HG03064 (cell line): ENCODE measurements around the gene CDKN2A.
A peak's percentile ranks its signal among the peaks of the same experiment; 100 is the strongest.

ENCODE experiments used
- ATAC-seq: cut with Tn5 transposase; IDR thresholded peaks from one replicate; pipeline ENCODE4 v1.9.1; 2021; ENCODE audit warnings: low read depth; ENCODE audit not compliant: unreplicated experiment

Gene CDKN2A

DNA sequence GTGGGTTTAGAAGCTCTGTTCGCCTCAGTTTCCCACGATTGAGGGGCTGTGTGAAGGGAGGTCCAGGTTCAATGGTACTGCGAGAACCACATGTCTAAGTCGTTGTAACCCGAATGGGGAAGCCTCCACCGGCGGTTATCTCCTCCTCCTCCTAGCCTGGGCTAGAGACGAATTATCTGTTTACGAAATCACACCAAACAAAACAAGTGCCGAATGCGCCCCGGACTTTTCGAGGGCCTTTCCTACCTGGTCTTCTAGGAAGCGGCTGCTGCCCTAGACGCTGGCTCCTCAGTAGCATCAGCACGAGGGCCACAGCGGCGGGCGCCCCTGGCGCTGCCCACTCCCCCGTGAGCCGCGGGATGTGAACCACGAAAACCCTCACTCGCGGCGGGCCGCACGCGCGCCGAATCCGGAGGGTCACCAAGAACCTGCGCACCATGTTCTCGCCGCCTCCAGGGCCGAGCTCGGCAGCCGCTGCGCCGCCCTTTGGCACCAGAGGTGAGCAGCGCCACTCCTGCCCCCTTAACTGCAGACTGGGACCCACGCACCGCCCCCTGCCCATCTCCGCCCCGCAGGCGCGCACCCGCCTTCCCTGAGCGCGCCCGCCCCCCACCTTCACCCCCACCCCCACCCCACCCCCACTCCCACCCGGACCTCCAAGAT is at the start of gene CDKN2A:
Gene CDKN2A, minus strand, starts transcription at position 500 of the 663 bp plus-strand sequence.
- peak; percentile 32 for ATAC-seq

DNA sequence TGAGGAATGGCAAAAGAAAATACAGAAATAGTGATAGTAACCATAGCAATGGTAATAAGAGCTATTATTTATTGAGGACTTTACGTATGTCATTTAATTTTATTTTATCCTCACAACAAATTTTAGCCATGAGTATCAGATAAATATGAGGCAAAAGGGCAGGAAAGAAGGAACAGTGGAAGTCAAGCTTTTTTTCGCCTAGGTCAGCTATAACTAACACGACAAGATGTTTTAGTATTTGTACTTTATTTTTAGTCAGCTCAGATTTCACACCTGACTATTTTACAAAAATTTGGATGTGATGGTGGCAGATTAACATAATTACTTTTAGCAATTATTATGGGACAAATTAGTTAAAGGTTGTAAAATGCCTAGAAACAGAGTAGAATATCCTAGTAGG is 49.7 kb upstream of the CDKN2A start:
- no peak for ATAC-seq

DNA sequence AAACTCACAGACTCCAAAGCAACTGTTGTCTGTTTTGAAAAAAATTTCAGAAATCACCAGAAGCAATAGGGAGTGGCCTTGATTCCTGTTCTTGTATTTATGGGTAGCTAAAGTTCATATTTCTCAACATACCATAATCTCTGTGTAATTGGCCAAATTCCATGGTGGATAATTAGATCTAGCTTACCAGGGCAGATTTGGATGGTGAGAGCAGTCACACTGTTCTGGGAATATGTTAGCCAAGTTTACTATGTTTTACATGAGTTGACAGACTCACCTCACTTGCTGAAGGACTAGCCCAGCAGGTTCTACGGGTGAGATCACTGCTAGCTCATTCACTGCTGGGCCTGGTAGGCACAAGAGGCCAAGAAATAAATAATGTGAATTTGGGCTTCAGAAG is 47.6 kb upstream of the CDKN2A start:
- ATAC-seq, result no peak

DNA sequence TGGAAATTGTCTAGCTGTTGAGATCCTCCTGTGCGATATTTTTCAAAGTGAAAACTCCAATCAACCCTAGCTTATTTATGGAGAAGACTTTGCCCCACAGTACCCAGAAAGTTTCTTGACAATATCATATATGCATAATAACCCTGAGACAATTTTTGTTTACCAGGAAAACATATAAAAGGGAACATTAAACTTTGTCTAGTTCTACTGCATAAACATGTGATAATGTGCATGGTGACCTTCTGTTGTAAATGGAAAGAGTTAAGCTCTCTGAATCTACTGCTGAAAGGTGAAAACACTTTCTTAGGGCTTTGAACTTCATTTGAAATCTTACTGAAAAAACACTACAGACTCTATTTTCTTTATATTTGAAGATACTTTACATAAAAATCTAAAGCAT is 47.2 kb upstream of the CDKN2A start:
- no peak for ATAC-seq

DNA sequence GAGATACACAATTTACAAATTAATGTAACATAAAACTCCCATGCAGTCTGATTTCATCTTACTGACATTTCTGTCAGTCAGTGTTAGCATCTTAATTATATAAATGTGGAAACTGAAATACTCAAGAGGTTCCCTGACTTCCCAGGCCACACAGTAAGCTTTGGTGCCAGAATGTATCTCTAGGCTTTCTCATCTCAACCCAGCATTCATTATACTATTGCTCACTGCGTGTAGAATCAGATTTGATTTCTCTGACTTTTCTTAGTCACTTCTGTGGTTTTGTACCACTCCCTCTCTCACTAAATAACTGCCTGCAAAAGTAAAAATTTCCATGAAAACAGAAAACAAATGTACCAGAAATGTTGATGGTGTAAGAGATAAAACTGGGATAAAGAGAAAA is 46.6 kb upstream of the CDKN2A start:
- no peak for ATAC-seq

DNA sequence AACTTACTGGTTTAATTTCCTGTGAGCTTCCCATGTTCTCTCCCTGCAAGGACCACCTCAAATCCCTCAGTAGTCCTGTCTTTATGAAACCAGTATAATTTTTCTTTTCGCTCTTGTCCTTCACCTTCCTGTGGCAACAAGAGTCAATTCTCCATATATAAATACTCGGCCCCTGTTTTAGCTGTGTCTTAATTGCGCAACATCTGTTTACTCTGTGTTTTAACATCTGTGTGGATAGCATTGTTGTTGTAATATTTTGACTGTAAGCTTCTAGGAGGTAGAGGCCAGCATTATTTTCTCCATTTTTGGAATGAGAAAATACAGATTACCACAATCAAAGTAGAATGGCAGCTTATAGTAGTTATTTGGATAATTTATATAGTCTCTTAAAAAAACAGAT is 45.1 kb upstream of the CDKN2A start:
- no peak for ATAC-seq

DNA sequence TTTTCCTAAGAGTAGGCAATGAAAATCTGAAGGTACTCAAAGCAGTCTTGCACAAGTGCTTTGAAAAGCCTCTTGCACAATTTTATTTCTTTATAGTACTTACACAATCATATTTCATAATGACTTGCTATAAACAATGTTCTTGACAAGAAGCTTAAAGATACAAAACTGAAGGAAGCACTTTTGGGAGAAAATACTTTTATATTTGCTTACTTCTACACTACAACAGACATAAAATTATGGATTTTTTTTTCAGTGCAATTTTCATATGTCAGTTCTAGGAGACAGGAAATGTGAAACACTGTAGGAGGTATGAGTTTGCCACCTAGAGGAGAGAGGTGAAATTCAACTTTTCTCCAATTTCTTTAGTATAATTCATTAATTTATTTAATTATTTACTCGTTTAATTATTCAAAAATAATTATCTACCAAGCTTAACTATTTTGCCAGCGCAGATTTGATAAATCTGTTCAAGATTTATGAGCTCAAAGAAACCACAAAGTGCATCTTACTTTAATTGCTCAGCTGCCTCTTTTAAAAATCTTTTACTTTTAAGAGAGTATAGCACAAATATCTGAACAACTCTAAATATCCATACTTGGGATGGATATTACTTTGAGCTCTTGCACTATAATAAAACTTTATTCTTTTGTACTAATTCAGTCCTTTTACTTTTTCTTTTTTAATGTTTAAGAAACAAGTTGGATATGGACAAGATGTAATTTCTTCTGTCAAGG is 43.9 kb upstream of the CDKN2A start:
- ATAC-seq, result no peak

DNA sequence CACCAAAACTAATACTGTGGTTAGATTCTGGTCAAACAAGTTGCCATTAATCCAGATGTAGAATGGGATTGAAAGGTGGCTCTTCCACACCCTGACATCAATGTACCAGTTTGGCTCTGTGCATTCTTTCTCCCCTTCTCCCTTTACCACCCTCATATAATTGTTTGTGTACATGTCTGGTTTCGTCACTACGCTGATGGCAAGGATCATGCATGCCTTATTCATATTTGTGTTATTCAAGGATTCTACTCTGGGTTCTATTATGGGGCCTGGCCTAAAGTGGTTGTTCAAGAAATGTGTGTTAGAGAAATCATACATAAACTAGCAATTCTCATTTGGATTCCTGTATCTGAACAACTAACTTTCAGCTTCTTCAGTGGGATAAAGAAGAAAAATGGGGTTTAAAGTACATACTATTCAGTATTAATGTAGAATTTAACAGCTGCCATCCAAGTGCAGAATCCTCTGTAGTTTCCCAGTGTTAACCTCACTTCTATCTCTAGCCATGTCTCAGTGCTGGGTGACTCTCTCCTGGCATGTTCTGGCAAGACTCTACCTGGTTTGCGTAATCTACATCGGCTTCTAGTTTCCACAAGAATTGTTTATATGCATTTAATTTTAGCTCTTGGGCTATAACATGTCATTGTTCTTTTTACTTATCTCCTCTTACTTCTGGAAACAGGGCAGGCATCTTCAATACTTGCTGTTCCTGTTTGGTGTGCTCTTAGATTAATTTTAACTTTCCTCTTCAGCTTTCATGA is 42.9 kb upstream of the CDKN2A start:
- no peak for ATAC-seq

DNA sequence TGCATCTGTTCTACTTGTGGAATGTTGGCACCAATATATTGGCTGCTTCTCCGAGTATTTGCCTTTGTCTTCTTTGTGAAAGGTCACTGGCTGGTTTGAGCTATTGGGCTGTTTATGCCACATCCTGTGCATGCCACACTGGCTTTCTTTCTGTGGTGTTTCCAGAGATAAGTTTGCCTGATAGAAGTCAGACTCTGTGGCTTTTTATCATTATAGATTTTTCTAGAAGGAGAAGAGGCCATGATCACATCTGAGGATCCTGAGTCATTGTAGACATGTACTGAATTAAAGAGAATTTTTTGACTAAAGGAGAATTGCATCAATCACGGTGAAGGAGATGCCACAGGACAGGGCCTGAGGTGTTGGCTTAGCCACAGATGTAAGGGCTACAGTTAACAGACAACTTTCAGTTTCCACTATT is 41.4 kb upstream of the CDKN2A start:
- no peak for ATAC-seq

DNA sequence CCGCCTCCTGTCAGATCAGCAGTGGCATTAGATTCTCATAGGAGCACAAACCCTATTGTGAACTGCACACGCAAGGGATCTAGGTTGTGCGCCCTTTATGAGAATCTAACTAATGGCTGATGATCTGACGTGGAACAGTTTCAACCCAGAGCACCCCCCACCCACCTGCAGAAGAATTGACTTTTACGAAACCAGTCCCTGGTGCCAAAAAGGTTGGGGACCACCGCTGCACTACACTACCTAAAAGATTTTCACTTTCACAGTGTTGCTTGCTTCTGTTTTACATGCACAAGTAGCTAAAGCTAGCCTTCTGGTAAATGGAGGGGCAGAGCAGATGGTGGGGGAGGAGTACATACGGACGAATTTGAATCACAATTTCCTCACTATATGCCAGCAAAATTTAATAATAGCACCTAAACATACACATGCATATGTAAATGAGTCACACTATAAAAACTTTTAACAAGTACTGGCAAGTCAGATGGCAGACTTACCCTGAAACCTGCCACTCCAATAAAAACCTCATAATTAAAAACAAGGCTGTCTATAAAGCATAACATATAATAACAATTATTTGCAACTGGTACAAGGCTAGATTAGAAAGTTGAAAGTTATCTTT is 38.9 kb upstream of the CDKN2A start:
- ATAC-seq, result no peak

DNA sequence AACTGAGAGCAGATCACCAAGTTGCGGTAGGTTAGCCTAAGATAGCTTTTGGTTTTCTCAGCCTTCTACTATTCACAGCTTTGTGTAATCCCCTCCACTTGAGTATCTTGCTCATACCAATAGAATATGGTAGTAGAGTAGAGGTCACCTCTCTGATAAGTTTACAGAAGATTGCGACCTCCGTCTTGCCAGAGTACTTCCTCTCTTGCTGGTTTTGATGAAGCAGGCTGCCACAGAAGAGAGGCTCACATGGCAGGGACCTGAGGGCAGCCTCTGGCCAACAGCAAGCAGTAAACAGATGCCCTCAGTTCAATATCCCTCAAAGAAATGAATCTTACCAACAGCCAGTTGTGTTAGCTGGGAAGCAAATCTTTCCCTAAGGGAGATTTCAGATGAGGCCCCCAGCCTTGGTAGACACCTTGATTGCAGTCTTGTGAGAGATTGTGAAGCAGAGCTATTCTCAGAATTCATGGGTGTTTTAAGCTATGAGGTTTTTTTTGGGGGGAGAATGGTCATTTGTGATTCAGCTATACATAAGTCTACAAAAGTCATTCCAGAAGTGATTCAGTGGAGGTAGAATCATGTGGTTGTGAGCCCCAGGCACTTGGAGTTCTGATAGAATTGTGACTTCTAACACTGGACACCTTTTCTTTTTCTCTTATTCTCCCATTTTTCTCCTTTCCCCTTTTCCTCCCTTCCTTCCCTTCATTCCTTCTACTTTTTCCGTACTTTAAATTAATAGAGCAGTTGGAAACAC is 37.6 kb upstream of the CDKN2A start:
- no peak for ATAC-seq

DNA sequence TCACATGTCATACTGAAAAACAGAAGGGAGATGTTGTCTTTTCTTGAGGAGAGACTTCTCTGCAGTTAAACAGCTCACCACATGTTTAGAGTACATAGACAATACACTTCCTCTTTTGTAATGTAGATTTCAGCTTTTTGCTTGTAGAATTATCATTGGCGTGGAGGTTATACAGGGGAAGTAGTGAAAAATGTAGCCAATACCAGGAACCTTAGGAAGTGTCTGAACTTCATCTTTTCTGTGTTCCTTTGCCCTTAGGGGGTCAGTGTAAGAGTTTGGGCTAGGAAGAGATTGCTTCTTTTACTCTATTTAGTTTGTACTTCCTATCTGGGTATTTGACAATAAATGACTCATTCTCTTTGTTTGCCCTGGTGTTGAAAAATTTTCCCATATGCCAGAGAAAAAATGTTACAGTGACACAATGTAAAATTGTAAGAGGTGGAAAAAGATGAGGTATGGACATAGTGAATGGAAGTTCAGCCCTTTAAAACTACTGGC is 36.0 kb upstream of the CDKN2A start:
- peak; percentile 72 for ATAC-seq

DNA sequence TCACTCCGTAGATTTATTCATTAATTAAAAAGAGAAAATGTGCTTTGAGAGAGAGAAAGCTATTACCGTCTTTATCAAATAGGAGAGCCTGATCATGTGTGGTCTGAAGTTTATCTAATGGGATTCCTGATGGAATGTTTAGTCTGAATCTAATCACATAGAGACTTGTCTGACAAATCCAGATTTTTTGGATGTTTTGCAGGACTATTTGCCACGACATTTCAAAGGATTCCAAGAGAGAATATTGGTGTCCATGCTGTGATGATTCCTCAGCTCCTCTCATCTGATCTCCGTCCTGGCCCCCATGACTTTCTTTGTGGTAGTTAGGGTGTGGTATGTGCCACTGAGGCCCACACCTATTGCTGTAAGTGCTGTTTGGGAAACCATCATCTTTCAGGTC is 35.0 kb upstream of the CDKN2A start:
- ATAC-seq, result no peak

DNA sequence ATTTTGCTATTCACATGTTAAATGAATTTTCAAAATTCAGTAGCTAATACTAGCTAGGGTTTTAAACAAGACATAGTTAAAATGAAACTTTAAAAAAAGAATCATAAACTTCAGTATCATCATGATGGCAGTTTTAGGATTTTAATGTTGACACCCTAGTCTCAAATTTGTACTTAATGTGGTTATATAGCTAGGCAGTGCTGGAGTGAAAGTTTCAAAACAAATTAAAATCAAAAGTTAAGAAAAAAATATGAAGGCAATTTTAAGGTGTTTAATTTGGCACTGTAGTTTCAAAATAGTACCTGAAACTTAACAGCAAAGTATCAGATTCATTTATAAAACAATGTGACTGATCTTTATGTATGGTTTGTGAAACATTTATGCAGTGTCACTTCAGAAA is 34.2 kb upstream of the CDKN2A start:
- ATAC-seq, result no peak

DNA sequence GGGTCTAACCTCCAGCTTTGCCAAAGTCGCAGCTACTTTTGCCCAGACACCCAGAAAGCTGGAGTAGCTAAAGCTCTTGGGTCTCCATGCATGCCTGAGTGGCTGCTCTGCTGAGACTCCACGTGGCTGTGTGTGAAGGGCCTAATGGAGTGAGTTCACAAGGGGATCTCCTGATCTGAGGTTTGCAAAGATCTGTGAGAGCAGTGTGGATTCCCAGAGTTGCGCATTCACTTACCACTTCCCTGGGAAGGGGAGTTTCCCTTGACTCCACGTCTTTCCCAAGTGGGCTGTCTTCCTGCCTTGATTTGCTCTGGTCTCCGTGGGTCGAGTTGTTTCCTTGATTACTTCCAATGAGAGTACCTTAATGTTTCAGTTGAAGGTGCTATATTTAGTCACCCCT is 32.5 kb upstream of the CDKN2A start:
- no peak for ATAC-seq

DNA sequence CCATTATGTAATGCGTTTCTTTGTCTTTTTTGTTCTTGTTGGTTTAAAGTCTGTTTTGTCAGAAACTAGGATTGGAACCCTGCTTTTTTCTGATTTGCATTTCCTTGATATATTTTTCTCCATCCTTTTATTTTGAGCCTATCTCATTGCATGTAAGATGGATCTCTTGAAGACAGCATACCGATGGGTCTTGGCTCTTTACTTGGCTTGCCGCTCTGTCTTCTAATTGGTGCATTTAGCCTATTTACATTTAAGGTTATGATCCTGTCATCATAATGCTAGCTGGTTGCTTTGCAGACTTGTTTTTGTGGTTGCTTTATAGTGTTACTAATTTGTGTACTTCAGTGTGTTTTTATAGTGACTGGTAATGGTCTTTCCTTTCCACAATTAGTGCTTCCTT is 28.2 kb upstream of the CDKN2A start:
- ATAC-seq, result no peak

DNA sequence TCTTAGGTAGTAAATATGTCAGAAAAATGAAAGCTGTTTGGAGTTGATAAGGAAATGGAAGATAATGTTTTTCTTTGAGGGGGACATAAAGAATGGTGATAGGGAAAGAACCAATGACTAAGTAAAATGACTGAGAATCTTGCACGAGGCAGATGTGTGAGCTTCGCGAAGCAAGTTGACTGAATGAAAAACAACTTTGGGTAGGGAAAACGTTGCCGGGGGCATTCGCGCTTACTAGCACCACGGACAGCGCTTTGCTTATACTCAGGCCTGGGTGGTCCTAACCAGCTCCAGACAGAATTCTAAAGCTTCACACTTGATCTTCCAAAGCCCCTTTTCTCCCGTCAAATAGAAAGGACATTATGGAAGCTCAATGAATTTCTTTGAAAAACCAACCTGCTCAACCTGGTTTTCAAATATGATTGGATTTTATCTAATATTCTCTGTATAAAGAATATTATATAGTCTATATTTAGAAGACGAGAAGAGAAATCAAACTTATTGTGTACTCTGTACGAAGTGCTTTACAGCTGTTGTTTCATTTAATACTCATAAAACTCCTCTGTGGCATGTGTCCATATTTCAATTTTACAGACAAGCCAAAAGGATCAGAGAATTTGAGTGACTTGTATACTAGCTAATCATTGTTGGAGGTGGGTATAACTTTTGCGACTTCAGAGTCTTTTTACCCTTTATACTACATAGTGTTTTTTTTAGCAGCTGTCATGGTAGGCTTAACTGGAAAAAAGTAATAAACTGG is 16.9 kb upstream of the CDKN2A start:
- ATAC-seq, result no peak

DNA sequence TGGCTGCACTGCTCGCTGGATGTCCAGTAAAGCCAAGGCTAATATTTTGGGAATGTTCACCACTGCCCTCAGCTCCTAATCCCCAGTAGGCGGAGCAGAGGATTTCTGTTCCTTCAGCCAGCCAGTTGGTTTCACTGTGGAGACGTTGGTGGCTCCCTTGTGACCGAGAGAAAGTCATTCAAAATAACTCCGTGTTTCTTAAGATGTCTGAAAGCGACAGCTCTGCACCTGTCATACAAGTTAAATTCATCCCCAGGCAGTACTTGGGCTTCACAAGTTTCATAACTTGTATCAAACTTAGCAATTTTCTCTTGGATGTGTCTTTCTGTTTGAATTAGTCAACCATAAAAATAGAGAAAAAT is 15.3 kb upstream of the CDKN2A start:
- ATAC-seq, result peak; percentile 26

DNA sequence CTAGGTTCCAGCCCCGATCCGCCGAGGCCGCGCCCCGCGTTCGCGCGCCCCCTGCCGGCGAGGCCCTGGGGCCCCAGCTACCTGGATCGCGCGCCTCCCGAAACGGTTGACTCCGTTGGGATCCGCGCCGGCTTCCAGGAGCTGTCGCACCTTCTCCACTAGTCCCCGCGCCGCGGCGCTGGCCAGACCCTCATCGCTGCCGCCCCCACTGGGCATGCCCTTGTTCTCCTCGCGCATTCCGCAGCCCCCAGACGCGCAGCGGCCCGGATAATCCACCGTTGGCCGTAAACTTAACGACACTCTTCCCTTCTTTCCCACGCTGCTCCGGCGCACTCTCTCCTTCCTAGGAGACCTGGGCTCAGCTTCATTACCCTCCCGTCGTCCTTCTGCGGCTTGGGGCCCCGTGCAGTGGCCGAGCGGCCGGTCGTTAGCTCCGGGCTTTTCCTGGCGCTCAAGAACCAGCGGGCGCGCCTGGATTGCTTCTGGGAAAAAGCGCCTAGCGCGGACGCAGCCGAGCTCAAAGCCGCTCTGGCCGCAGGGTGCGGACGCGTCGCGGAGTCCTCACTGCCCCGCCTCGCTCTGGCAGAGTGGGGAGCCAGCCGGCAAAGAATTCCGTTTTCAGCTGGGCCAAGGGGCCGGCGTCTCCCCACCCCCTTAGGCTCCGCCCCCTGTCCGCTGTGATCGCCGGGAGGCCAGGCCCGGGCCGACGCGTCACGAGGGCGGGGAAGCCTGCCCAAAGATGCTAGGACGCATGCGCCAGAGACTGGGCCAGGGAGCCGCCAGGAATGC is 14.7 kb upstream of the CDKN2A start, which contains the start of gene CDKN2B:
Gene CDKN2B, minus strand, starts transcription at position 589 of the 789 bp plus-strand sequence. Its CDS starts 352 bp downstream, at position 237.
- ATAC-seq, result peak; percentile 82
